ENCODE measurements around the gene SGK2. TPM values are rescaled to one million over a fixed set of nuclear protein-coding genes. Genes with fewer than 3 reads are reported as not detected.

Gene SGK2
- total and polyA plus RNA-seq, 2 donors (not counting 1 experiment from before 2014, with no cell fraction given): 1.5 to 1.7 TPM

DNA sequence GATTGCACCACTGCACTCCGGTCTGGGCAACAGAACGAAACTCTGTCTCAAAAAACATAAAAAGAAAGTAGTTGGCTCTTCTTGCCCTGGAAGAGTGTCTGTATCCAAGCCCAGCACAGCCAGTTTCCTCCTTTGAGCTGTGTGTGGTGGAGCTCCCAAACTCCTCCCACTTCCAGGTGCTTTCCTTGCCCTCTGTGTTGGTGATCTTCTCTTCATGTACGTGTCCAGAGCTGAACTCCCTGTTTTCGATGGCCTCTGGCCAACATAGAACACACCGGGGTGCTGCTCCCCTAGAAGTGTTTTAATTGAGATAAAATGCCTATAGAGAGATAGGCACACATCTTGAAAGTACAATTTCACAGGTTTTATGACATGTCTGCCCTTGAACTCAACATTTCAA, 16.7 kb upstream of the SGK2 start:
- Histone ChIP-seq H3K36me3 (replicated peaks in 1 of 2; ENCODE audit: control extremely low read depth in 1 of 2, control insufficient read depth in 1 of 2, extremely low read depth in 1 of 2, insufficient read depth in 2 of 2, low read length in 1 of 2) (peaks cover 0 to 2% of the 10 kb centered on the region in 2 experiments), H3K27ac (ENCODE audit: low read length in 2 of 2) (no peak overlapping the region), H3K4me1 (ENCODE audit: control insufficient read depth in 2 of 2, insufficient read depth in 2 of 2, low read length in 2 of 2) (peaks cover 0 to 4% of the 10 kb centered on the region in 2 donors), H3K27me3 (replicated peaks in 1 of 4; ENCODE audit: control extremely low read depth in 1 of 4, control insufficient read depth in 3 of 4, insufficient read depth in 4 of 4, low read length in 3 of 4) (no peaks in the 10 kb centered on the region), H3K9ac (ENCODE audit: low read length) (no peak overlapping the region), H2AFZ (ENCODE audit: insufficient read depth, low read depth, low read length, poor library complexity, severe bottlenecking) (no peak overlapping the region), H3K79me2 (ENCODE audit: control insufficient read depth, insufficient read depth, low read length) (no peaks in the 10 kb centered on the region), H3K9me3 (ENCODE audit: control extremely low read depth in 1 of 3, control insufficient read depth in 2 of 3, insufficient read depth in 1 of 3, low read length in 2 of 3) (no peaks in the 10 kb centered on the region), H3K4me2 (replicated peaks; ENCODE audit: low read depth, low read length, poor library complexity, severe bottlenecking) (no peak overlapping the region), H3K4me3 (ENCODE audit: control extremely low read depth in 1 of 5, extremely low read depth in 1 of 5, insufficient read depth in 1 of 5, low read depth in 2 of 5, low read length in 4 of 5) (no peak overlapping the region), H4K20me1 (ENCODE audit: control insufficient read depth, insufficient read depth, low read length, poor library complexity, severe bottlenecking) (no peaks in the 10 kb centered on the region)
- no peak for DNase-seq
- TF ChIP-seq, protein P1, sequence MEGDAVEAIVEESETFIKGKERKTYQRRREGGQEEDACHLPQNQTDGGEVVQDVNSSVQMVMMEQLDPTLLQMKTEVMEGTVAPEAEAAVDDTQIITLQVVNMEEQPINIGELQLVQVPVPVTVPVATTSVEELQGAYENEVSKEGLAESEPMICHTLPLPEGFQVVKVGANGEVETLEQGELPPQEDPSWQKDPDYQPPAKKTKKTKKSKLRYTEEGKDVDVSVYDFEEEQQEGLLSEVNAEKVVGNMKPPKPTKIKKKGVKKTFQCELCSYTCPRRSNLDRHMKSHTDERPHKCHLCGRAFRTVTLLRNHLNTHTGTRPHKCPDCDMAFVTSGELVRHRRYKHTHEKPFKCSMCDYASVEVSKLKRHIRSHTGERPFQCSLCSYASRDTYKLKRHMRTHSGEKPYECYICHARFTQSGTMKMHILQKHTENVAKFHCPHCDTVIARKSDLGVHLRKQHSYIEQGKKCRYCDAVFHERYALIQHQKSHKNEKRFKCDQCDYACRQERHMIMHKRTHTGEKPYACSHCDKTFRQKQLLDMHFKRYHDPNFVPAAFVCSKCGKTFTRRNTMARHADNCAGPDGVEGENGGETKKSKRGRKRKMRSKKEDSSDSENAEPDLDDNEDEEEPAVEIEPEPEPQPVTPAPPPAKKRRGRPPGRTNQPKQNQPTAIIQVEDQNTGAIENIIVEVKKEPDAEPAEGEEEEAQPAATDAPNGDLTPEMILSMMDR (IDR thresholded peaks at IDR 0.05): no peak
- no peak for TF ChIP-seq EZH2 (IDR thresholded peaks at IDR 0.05; ENCODE audit: borderline replicate concordance, insufficient read depth, low read depth, low read length, poor library complexity, severe bottlenecking)
- Mint-ChIP-seq H3K9me3 (ENCODE audit: insufficient read depth) (no peaks in the 10 kb centered on the region), H3K4me3 (no peak overlapping the region), H3K27ac (no peak overlapping the region), H3K27me3 (no peaks in the 10 kb centered on the region), H3K4me1 (peaks cover 2% of the 10 kb centered on the region)
- WGBS (ENCODE audit: insufficient coverage): 100% methylated on average over 1 of the region's 5 CpGs
- no peak for ATAC-seq (ENCODE audit: low read depth)
- ChIA-PET POLR2A (no interaction called here), CTCF (interaction anchor here (0.6 kb wide), 1 partner anchor 71 kb away, joined by 3 read pairs; no protein-coding TSS in a partner anchor)
- intact Hi-C loops (cut with micrococcal nuclease): no loop called here

DNA sequence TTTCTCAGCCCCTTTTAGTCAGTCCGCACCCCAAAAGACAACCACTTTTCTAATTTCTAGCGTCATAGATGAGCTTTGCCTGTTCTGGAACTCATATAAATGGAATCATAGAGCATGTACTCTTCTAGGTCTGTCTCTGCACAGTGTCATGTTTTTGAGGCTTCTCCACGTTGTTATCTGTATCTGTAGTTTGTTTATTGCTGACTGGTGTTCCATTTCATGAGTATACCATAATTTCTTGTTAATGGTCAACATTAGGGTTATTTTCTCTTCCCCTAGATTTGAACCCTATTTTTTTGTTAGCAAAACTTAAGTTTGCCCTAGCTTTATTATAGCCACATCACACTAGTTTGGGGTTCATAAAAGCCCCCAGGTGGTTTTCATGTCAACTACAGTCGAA, 16.2 kb upstream of the SGK2 start:
- no CpG with 5 or more reads among the region's 4 CpGs for WGBS (ENCODE audit: insufficient coverage)
- no peaks in the 10 kb centered on the region for H4K20me1 ChIP-seq (ENCODE audit: control insufficient read depth, insufficient read depth, low read length, poor library complexity, severe bottlenecking)
- no peak overlapping the region for H3K9ac ChIP-seq (ENCODE audit: low read length)
- Mint-ChIP-seq H3K9me3 (ENCODE audit: insufficient read depth) (no peaks in the 10 kb centered on the region), H3K27me3 (no peaks in the 10 kb centered on the region), H3K4me3 (no peak overlapping the region), H3K4me1 (peaks cover 2% of the 10 kb centered on the region), H3K27ac (no peak overlapping the region)
- ChIA-PET CTCF (interaction anchor here (0.6 kb wide), 1 partner anchor 71 kb away, joined by 3 read pairs; no protein-coding TSS in a partner anchor), POLR2A (interaction anchor here (0.7 kb wide), 1 partner anchor 208 kb away, joined by 3 read pairs; no protein-coding TSS in a partner anchor)
- no peak overlapping the region for H3K4me3 ChIP-seq (ENCODE audit: control extremely low read depth in 1 of 5, extremely low read depth in 1 of 5, insufficient read depth in 1 of 5, low read depth in 2 of 5, low read length in 4 of 5)
- ATAC-seq (ENCODE audit: low read depth) (no peak), DNase-seq (no peak)
- no peaks in the 10 kb centered on the region for H3K79me2 ChIP-seq (ENCODE audit: control insufficient read depth, insufficient read depth, low read length)
- intact Hi-C loops (cut with micrococcal nuclease): no loop called here
- H3K9me3 ChIP-seq (ENCODE audit: control extremely low read depth in 1 of 3, control insufficient read depth in 2 of 3, insufficient read depth in 1 of 3, low read length in 2 of 3): no peaks in the 10 kb centered on the region
- H3K27ac ChIP-seq (ENCODE audit: low read length in 2 of 2): no peak overlapping the region
- no peak overlapping the region for H3K4me2 ChIP-seq (replicated peaks; ENCODE audit: low read depth, low read length, poor library complexity, severe bottlenecking)
- H3K36me3 ChIP-seq (replicated peaks in 1 of 2; ENCODE audit: control extremely low read depth in 1 of 2, control insufficient read depth in 1 of 2, extremely low read depth in 1 of 2, insufficient read depth in 2 of 2, low read length in 1 of 2): peaks cover 0 to 2% of the 10 kb centered on the region in 2 experiments
- TF ChIP-seq, protein P1 (IDR thresholded peaks at IDR 0.05): no peak
- TF ChIP-seq EZH2 (IDR thresholded peaks at IDR 0.05; ENCODE audit: borderline replicate concordance, insufficient read depth, low read depth, low read length, poor library complexity, severe bottlenecking): no peak
- no peak overlapping the region for H2AFZ ChIP-seq (ENCODE audit: insufficient read depth, low read depth, low read length, poor library complexity, severe bottlenecking)
- H3K27me3 ChIP-seq (replicated peaks in 1 of 4; ENCODE audit: control extremely low read depth in 1 of 4, control insufficient read depth in 3 of 4, insufficient read depth in 4 of 4, low read length in 3 of 4): no peaks in the 10 kb centered on the region
- peaks cover 0 to 4% of the 10 kb centered on the region in 2 donors for H3K4me1 ChIP-seq (ENCODE audit: control insufficient read depth in 2 of 2, insufficient read depth in 2 of 2, low read length in 2 of 2)
